ENCODE data around the gene SLC35F6. TPM values are rescaled to one million over a fixed set of nuclear protein-coding genes. Genes with fewer than 3 reads are reported as not detected.
A peak's percentile ranks its signal among the peaks of the same experiment; 100 is the strongest.
"Not testable (repeated sequence)": the region's sequence is repeated elsewhere in the genome, so short reads cannot be mapped to it uniquely, and the experiment has no call there.

The SLC35F6 gene
- total and polyA plus RNA-seq, 2 donors: 12.4 to 18.8 TPM

DNA sequence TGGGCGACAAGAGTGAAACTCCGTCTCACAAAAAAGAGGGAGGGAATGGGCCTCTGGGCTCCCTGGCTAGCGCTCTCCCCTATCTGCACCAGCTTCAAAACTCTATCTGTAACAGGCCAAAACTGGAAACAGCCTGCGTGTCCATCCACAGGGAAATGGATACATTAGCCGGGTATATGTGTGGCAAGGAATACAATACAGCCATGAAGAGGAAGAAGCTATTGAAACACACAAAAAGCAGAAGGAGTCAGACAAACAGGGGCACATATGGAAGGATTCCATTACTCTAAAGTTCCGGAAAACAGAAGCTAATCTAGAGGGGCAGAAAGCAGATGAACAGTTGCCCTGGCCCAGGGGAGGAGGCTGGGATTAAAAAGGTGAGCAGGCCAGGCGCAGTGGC lies 24.6 kb upstream of the SLC35F6 start:
- no peaks in the 10 kb centered on the region for H3K4me1 ChIP-seq (ENCODE audit: insufficient read depth)
- no peak overlapping the region for H3K27ac ChIP-seq (ENCODE audit: low read depth)
- 98% methylated on average over 7 of the region's 7 CpGs for WGBS
- H3K4me3 ChIP-seq (ENCODE audit: low read depth, low read length): no peak overlapping the region
- no peaks in the 10 kb centered on the region for H3K36me3 ChIP-seq (ENCODE audit: insufficient read depth)
- no peak for DNase-seq (ENCODE audit: extremely low spot score)

DNA sequence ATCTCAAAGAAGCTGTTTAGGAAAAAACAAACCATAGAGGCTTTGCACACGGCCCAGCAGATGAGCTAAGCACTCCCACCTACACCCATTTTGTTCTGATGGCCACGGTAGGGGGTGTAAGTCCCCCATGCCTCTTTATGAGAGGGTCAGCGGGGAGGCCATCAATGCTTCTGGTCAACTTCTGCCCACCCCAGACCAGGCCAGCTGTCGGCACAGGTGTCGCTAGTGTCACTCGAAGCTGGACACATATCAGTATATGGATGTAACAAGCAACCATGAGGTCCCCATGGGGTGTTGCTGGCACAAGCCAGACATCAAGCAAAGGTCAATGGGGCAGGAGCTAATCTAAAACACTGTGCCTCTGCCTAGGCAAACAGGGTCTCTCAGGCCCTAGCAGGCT lies 23.7 kb upstream of the SLC35F6 start:
- no peaks in the 10 kb centered on the region for H3K4me1 ChIP-seq (ENCODE audit: insufficient read depth)
- no peak for DNase-seq (ENCODE audit: extremely low spot score)
- H3K27ac ChIP-seq (ENCODE audit: low read depth): no peak overlapping the region
- H3K4me3 ChIP-seq (ENCODE audit: low read depth, low read length): no peak overlapping the region
- 77% methylated on average over 6 of the region's 6 CpGs for WGBS
- no peaks in the 10 kb centered on the region for H3K36me3 ChIP-seq (ENCODE audit: insufficient read depth)

DNA sequence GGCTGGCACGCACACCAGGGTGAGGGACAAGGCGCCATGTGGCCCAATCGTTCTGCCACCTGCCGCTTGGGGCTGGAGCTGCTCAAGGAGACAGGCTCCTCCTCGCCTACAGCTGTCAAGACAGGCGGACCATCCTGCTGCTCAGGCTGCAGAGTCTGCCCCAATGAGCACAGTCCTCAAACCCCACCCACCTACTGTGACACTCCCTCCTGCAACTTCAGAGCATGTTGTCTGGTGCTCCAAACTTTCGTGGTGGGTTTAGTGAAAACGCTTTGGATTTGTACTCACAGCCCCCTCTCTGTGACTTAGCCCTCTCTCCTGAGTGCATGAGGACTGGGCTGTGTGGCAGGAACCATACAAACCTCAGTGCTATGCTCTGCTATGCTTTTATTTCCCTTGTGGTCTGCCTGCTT lies 23.2 kb upstream of the SLC35F6 start:
- WGBS: 34% methylated on average over 8 of the region's 8 CpGs
- DNase-seq (ENCODE audit: extremely low spot score): no peak
- Histone ChIP-seq H3K4me3 (ENCODE audit: low read depth, low read length) (no peak overlapping the region), H3K36me3 (ENCODE audit: insufficient read depth) (no peaks in the 10 kb centered on the region), H3K27ac (ENCODE audit: low read depth) (no peak overlapping the region), H3K4me1 (ENCODE audit: insufficient read depth) (no peaks in the 10 kb centered on the region)

DNA sequence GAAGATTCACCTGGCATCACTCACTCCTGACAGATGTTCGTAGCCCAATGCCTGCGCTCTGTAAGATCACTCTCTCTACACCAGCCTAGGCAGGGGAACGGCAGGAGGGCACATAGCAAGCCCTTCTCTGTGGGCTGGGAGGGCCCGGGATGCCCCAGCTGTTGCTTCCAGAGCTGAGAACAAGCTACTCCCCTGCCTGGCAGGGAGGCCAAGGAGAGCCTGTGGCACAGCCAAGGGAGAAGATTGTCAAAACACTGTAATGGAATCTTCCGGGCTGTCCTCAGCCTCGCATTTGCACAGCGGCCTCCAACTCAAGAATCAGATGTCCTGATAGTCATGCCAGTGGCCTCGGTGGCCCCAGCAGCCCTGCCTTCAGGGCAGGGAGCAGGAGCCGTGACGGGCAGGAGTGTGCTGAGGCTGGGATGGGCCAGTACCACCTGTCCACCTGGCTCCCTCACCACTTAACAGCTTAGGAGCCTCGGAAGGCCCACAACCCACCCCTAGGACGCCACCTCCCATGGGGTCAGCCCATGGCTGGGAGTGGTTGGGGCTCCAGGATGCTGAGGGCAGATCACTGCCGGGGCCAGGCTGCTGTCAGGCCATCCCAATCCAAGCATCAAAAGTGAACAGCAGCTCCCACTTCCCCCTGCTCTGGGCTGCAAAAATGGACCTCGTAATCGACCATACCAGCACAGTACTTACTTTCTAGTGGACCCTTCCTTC lies 21.9 kb upstream of the SLC35F6 start:
- DNase-seq (ENCODE audit: extremely low spot score): no peak
- WGBS: 91% methylated on average over 15 of the region's 15 CpGs
- Histone ChIP-seq H3K4me3 (ENCODE audit: low read depth, low read length) (no peak overlapping the region), H3K27ac (ENCODE audit: low read depth) (no peak overlapping the region), H3K36me3 (ENCODE audit: insufficient read depth) (no peaks in the 10 kb centered on the region), H3K4me1 (ENCODE audit: insufficient read depth) (no peaks in the 10 kb centered on the region)

DNA sequence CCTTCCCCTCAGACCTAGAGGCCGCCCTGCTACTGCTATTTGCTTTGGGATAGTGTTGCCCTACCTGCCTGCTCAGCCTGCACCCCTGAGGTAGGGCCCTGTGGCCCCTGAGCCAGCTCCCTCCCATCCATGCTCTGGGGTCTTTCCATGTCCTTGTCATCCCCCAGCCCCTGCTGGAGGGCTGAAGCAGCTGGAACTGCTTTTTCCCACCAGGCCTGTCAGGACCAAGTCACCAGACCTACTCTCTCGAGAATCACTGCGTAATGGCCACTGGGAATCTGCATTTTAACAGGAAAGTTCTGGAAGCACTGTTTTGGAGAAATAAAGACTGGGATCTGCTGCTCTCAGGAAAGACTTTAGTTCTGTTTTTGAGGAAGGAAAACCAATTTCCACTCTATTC lies 20.2 kb upstream of the SLC35F6 start:
- Histone ChIP-seq H3K36me3 (ENCODE audit: insufficient read depth) (no peaks in the 10 kb centered on the region), H3K27ac (ENCODE audit: low read depth) (no peak overlapping the region), H3K4me3 (ENCODE audit: low read depth, low read length) (no peak overlapping the region), H3K4me1 (ENCODE audit: insufficient read depth) (no peaks in the 10 kb centered on the region)
- 90% methylated on average over 3 of the region's 3 CpGs for WGBS
- no peak for DNase-seq (ENCODE audit: extremely low spot score)

DNA sequence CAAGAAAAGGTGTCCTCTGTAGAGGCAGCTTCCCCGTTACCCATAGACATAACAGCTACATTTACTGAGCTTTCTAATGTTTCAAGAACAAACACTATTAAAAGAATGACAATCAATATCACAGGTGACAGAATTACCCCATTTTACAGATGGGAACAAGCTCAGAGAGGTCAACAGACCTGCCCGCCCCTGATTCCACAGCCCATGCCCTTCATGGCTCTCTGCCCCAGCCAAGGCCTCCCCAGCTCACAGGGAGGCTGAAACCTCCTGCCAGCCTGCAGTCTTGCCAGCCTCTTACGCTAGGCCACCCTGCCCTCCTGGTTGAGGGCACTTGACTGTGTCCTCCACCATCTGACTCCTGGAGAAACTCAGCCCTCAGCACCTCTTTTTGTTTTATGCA lies 19.1 kb upstream of the SLC35F6 start:
- 92% methylated on average over 3 of the region's 3 CpGs for WGBS
- Histone ChIP-seq H3K4me1 (ENCODE audit: insufficient read depth) (no peaks in the 10 kb centered on the region), H3K36me3 (ENCODE audit: insufficient read depth) (no peaks in the 10 kb centered on the region), H3K27ac (ENCODE audit: low read depth) (no peak overlapping the region), H3K4me3 (ENCODE audit: low read depth, low read length) (no peak overlapping the region)
- DNase-seq (ENCODE audit: extremely low spot score): no peak

DNA sequence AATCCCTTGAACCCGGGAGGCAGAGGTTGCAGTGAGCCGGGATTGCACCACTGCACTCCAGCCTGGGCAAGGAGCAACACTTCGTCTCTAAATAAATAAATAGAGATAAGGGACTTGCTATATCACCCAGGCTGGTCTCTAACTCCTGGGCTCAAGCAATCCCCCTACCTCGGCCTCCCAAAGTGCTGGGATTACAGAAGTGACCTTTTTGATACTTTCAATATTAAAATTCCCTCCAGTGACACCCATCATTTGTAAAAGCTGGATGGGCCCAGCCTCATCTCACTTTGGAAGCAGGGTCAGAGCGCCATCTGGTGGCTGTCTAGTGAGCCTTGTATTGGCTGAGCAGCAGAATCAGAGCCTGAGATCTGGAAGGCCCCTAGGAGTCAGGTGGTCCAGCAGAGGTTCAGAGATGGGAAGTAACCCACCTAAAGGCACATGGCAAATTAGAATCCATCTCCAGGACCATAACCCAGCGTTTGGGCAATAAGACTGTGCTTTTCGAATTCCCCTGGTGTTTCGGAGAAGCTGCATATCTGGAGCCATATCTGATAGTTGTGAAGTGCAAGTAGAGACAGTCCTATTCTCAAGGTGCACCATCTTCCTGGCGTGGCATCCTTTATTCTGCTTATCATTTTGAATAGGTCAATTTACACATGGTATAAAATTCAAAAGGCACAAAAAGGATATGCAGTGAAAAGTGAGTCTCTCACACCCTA lies 18.3 kb upstream of the SLC35F6 start:
- H3K27ac ChIP-seq (ENCODE audit: low read depth): no peak overlapping the region
- H3K36me3 ChIP-seq (ENCODE audit: insufficient read depth): no peaks in the 10 kb centered on the region
- no peaks in the 10 kb centered on the region for H3K4me1 ChIP-seq (ENCODE audit: insufficient read depth)
- WGBS: 24% methylated on average over 9 of the region's 9 CpGs
- H3K4me3 ChIP-seq (ENCODE audit: low read depth, low read length): no peak overlapping the region
- peak; percentile 48 for DNase-seq (ENCODE audit: extremely low spot score)

DNA sequence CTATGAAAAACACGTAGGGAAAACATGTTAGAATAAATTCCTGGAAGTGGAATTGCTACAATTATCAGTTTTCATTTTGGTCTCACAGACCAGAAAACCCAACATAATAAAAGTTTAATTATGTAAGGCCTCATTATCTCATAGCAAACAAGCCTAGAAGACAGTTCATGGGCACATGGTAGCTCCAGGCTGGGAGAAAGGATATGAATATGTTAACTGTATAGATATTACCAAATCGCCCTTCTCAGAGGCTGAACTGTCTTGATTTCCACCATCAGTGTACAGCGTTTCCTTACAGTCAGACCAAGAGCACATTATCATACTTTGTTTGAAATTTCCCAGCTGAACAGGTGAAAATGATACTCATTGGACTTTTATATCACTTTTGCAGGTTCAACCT lies 17.1 kb upstream of the SLC35F6 start:
- Histone ChIP-seq H3K27ac (ENCODE audit: low read depth) (no peak overlapping the region), H3K4me3 (ENCODE audit: low read depth, low read length) (no peak overlapping the region), H3K4me1 (ENCODE audit: insufficient read depth) (no peaks in the 10 kb centered on the region), H3K36me3 (ENCODE audit: insufficient read depth) (no peaks in the 10 kb centered on the region)
- no peak for DNase-seq (ENCODE audit: extremely low spot score)
- 76% methylated on average over 3 of the region's 3 CpGs for WGBS

DNA sequence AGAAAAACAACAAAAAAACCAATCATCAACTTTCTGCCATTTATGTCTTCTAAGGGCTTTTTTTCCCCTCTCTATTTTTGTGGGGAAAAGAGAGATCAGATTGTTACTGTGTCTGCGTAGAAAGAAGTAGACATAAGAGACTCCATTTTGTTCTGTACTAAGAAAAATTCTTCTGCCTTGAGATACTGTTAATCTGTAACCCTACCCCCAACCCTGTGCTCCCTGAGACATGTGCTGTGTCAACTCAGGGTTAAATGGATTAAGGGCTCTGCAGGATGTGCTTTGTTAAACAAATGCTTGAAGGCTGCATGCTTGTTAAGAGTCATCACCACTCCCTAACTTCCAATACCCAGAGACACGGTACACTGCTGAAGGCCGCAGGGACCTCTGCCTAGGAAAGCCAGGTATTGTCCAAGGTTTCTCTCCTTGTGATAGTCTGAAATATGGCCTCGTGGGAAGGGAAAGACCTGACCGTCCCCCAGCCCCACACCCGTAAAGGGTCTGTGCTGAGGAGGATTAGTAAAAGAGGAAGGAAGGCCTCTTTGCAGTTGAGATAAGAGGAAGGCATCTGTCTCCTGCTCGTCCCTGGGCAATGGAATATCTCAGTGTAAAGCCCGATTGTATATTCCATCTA lies 14.2 kb upstream of the SLC35F6 start:
- H3K4me3 ChIP-seq (ENCODE audit: low read depth, low read length); H3K27ac ChIP-seq (ENCODE audit: low read depth); H3K36me3 ChIP-seq (ENCODE audit: insufficient read depth); H3K4me1 ChIP-seq (ENCODE audit: insufficient read depth); DNase-seq (ENCODE audit: extremely low spot score): not testable (repeated sequence)
- 32% methylated on average over 8 of the region's 8 CpGs for WGBS

DNA sequence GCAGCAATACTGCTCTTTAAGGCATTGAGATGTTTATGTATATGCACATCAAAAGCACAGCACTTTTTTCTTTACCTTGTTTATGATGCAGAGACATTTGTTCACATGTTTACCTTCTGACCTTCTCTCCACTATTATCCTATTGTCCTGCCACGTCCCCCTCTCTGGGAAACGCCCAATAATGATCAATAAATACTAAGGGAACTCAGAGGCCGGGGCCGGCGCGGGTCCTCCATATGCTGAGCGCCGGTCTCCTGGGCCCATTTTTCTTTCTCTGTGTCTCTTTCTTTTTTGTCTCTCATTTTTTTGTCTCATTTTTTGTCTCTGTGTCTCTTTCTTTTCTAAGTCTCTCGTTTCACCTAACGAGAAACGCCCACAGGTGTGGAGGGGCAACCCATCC lies 13.6 kb upstream of the SLC35F6 start:
- not testable (repeated sequence) for H3K4me1 ChIP-seq (ENCODE audit: insufficient read depth); H3K27ac ChIP-seq (ENCODE audit: low read depth); DNase-seq (ENCODE audit: extremely low spot score); H3K4me3 ChIP-seq (ENCODE audit: low read depth, low read length); H3K36me3 ChIP-seq (ENCODE audit: insufficient read depth)
- WGBS: 85% methylated on average over 11 of the region's 11 CpGs

DNA sequence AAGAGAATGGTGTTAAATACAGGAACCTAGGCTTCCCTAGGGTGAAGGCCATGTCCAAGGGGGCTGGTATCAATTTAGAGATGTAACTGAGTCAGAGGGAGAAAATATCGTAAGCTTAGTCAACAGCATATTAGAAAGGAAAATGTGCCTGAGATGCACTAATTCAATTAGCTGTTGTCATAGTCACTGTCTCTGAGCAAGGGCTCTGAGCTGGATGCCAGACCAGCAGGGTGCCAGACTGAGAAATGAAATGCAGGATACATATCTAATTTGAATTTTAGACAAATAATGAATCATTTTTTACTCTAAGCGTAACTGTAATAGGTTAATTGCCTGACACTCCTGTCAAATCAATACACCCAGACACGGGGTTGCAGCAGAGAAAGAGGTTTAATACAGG lies 11.4 kb upstream of the SLC35F6 start:
- H3K36me3 ChIP-seq (ENCODE audit: insufficient read depth): no peaks in the 10 kb centered on the region

DNA sequence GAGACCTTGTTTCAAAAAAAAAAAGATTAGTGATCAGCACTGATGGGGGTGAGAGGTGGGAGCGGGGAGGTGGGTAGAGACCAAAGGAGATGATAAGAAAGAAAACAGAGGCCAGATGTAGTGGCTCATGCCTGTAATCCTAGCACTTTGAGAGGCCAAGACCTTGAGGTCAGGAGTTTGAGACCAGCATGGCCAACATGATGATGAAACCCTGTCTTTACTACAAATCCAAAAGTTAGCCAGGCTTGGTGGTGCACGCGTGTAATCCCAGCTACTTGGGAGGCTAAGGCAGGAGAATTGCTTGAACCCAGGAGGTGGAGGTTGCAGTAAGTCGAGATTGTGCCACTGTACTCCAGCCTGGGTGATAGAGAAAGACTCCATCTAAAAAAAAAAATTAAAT lies 9.5 kb upstream of the SLC35F6 start:
- Histone ChIP-seq H3K36me3 (ENCODE audit: insufficient read depth) (no peaks in the 10 kb centered on the region), H3K27ac (ENCODE audit: low read depth) (no peak overlapping the region), H3K4me1 (ENCODE audit: insufficient read depth) (no peaks in the 10 kb centered on the region), H3K4me3 (ENCODE audit: low read depth, low read length) (no peak overlapping the region)
- no peak for DNase-seq (ENCODE audit: extremely low spot score)
- WGBS: 94% methylated on average over 4 of the region's 4 CpGs

More for the DNA sequence above, 11.4 kb upstream of the SLC35F6 start:
- Histone ChIP-seq H3K27ac (ENCODE audit: low read depth) (no peak overlapping the region), H3K4me3 (ENCODE audit: low read depth, low read length) (no peak overlapping the region), H3K4me1 (ENCODE audit: insufficient read depth) (no peaks in the 10 kb centered on the region)
- WGBS: 84% methylated on average over 3 of the region's 3 CpGs
- DNase-seq (ENCODE audit: extremely low spot score): no peak

DNA sequence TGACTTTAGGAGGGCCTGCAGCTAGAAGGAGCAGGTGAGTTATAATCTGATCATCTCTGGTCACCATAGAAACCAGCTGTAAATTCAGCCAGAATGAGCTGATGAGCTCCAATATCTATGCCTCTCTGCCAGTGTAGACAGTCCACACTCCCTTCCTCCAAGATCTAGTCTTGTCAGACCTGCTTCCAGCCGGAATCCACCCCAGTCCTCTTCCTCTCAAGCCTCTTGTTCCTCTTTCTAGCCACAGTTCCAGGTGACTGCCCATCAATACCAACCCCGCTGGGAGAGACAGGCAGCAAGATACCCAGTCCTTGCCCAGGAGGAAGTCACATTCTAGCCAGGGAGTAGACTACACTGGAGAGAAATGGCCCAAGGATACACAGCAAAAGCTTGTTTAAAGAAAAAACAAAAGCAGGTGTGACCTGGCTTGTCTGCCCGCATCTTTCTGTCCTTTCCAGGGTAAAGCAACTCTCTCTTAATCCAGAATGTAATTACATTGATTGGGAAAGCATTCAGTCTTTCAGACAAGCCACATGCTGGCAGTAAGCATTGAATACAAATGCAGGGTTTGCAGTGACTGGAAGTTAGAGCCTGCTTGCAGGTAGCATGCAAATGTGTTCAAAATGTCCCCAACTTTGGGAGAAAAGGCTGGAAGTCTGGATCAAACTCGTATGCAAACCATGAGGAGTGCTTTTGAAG lies 9.0 kb upstream of the SLC35F6 start:
- Histone ChIP-seq H3K36me3 (ENCODE audit: insufficient read depth) (no peaks in the 10 kb centered on the region), H3K4me3 (ENCODE audit: low read depth, low read length) (no peak overlapping the region), H3K27ac (ENCODE audit: low read depth) (no peak overlapping the region), H3K4me1 (ENCODE audit: insufficient read depth) (no peaks in the 10 kb centered on the region)
- WGBS: 73% methylated on average over 4 of the region's 4 CpGs
- DNase-seq (ENCODE audit: extremely low spot score): no peak
